Measurements from ENCODE around the gene RPRD1B. TPM values are rescaled to one million over a fixed set of nuclear protein-coding genes. Genes with fewer than 3 reads are reported as not detected.
"Not testable (repeated sequence)": the region's sequence is repeated elsewhere in the genome, so short reads cannot be mapped to it uniquely, and the experiment has no call there.

The RPRD1B gene
- total and polyA plus RNA-seq, 7 donors, result 10.2 to 31.9 (median 27.2) TPM

DNA sequence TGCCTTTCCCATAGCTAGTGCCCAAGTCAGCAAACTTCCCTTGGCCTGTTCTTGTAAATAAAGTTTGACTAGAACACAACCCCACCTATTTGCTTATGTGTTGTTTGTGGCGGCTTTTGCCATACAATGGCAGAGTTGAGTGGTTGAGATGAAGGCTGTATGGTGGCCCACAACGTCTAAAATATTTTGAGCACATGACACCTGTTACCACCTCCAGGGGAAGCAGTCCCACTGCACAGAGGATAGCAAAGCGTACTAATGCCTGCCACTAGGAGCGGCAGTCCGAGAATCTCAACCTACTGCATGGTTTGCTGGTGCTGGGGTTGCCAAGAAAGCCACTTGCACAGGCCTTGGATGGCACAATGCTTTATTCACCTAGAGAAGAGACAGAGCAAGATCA lies 72.9 kb downstream of the RPRD1B start:
- H3K4me1 ChIP-seq, result peaks cover 0 to 45% (median 38%) of the 10 kb centered on the region in 4 donors
- WGBS, 2 donors, result 87 to 91% methylated on average over 5 of the region's 5 CpGs
- TF ChIP-seq, protein P1, sequence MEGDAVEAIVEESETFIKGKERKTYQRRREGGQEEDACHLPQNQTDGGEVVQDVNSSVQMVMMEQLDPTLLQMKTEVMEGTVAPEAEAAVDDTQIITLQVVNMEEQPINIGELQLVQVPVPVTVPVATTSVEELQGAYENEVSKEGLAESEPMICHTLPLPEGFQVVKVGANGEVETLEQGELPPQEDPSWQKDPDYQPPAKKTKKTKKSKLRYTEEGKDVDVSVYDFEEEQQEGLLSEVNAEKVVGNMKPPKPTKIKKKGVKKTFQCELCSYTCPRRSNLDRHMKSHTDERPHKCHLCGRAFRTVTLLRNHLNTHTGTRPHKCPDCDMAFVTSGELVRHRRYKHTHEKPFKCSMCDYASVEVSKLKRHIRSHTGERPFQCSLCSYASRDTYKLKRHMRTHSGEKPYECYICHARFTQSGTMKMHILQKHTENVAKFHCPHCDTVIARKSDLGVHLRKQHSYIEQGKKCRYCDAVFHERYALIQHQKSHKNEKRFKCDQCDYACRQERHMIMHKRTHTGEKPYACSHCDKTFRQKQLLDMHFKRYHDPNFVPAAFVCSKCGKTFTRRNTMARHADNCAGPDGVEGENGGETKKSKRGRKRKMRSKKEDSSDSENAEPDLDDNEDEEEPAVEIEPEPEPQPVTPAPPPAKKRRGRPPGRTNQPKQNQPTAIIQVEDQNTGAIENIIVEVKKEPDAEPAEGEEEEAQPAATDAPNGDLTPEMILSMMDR (IDR thresholded peaks at IDR 0.05), result no peak
- no peak for TF ChIP-seq POLR2A (IDR thresholded peaks at IDR 0.05)
- no peak for TF ChIP-seq POLR2AphosphoS5 (IDR thresholded peaks at IDR 0.05)
- no peak for TF ChIP-seq EP300 (IDR thresholded peaks at IDR 0.05)
- no peak for DNase-seq
- intact Hi-C loops (cut with DNase I), result no loop called here
- H3K36me3 ChIP-seq, result no peaks in the 10 kb centered on the region
- no peaks in the 10 kb centered on the region for H3K27me3 ChIP-seq
- H3K9me3 ChIP-seq, result no peaks in the 10 kb centered on the region
- H3K4me3 ChIP-seq, result no peak overlapping the region
- H3K27ac ChIP-seq, result peak overlapping the region in 1 of 4 donors; percentile 36

DNA sequence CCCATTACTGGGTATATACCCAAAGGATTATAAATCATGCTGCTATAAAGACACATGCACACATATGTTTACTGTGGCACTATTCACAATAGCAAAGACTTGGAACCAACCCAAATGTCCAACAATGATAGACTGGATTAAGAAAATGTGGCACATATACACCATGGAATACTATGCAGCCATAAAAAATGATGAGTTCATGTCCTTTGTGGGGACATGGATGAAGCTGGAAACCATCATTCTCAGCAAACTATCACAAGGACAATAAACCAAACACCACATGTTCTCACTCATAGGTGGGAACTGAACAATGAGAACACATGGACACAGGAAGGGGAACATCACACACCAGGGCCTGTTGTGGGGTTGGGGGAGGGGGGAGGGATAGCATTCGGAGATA lies 73.8 kb downstream of the RPRD1B start:
- H3K36me3 ChIP-seq; H3K27me3 ChIP-seq; H3K9me3 ChIP-seq; DNase-seq; intact Hi-C loops (cut with DNase I); H3K4me3 ChIP-seq: not testable (repeated sequence)
- peak overlapping the region in 3 of 4 donors; percentile 79 to 88 (median 84) for H3K27ac ChIP-seq
- 92 to 96% methylated on average over 1 of the region's 1 CpG for WGBS, 2 donors
- peaks cover 0 to 54% (median 41%) of the 10 kb centered on the region in 4 donors for H3K4me1 ChIP-seq

DNA sequence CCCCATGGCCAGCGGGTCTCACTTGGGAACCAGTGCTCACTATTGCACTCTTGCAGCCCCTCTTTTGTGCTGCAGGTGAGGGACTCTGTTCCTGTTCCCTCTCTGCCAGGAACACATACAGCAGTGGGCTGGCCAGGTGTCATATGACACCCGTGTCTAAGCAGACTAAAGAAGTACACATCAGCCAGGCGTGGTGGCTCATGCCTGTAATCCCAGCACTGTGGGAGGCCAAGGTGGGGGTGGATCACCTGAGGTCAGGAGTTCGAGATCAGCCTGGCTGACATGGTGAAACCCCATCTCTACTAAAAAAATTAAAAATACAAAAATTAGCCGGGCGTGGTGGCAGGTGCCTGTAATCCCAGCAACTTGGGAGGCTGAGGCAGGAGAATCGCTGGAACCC lies 74.4 kb downstream of the RPRD1B start:
- DNase-seq; H3K9me3 ChIP-seq; H3K4me3 ChIP-seq; H3K36me3 ChIP-seq; H3K27me3 ChIP-seq; intact Hi-C loops (cut with DNase I): not testable (repeated sequence)
- Histone ChIP-seq H3K4me1 (peaks cover 0 to 60% (median 41%) of the 10 kb centered on the region in 4 donors), H3K27ac (peak overlapping the region; percentile 78 to 88 (median 82))
- WGBS, 2 donors, result 77 to 85% methylated on average over 7 of the region's 7 CpGs

DNA sequence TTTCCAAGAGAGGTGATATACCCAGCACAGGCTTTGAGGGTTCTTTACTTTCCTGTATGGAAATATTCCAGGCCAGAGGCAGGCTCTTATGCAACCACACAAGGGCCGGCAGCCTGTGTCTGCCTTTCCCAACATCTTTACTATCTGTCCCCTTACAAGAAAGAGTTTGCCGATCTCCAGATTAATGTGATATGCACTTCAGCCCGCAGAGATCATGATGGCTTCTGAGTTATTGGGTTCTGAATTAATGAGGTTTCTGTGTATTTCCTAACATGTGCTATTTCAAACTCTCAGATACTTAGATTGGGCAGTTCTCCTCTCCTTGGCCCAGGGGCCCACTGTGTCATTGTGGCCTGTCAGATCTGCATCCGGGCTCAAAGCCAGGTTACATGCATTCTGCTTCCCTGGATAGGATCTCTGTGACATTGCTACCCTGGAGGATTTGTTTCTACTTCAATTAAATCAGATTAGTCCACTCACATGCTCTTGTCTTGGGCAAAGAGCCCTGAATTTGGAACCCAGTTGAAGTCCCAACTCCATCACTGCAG lies 75.0 kb downstream of the RPRD1B start:
- intact Hi-C loops (cut with DNase I), result no loop called here
- Histone ChIP-seq H3K4me3 (no peak overlapping the region), H3K27ac (peak overlapping the region; percentile 78 to 88 (median 82)), H3K36me3 (no peaks in the 10 kb centered on the region), H3K27me3 (no peaks in the 10 kb centered on the region), H3K4me1 (peaks cover 0 to 65% (median 44%) of the 10 kb centered on the region in 4 donors), H3K9me3 (no peaks in the 10 kb centered on the region)
- peak; percentile 93 for DNase-seq
- TF ChIP-seq, protein P1 (IDR thresholded peaks at IDR 0.05), result no peak
- TF ChIP-seq POLR2A (IDR thresholded peaks at IDR 0.05), result no peak
- peak in 3 of 4 donors; percentile 23 to 70 (median 40) for TF ChIP-seq EP300 (IDR thresholded peaks at IDR 0.05)
- TF ChIP-seq POLR2AphosphoS5 (IDR thresholded peaks at IDR 0.05), result peak; percentile 59 to 76 (median 68)
- 84 to 89% methylated on average over 4 of the region's 4 CpGs for WGBS, 2 donors

DNA sequence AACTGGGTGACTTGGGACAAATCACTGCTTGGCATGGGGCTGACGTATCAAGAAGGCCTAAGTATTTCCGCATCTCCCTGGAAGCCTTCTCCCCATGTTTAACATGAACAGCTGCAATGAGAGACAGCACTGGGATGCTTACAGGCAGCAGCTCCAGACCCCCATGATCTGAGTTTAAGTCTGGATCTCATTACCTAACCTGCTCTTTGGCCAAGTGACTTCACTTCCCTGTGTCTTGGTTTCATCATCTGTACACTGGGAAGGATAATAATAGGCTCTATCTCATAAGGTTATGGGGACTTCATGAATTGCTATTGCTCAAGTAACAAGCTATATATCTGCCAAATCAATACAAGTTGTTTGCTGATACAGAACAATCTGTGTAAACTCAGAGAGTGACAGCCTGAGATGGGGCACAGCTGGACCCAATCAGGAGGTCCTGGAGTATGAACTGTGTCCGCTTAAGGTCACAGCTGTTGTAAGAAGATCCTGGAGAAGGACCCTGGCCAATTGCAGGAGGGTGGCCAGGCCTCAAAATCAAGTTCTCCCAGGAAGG lies 75.5 kb downstream of the RPRD1B start:
- Histone ChIP-seq H3K4me3 (no peak overlapping the region), H3K9me3 (no peaks in the 10 kb centered on the region), H3K27me3 (no peaks in the 10 kb centered on the region), H3K4me1 (peaks cover 0 to 71% (median 48%) of the 10 kb centered on the region in 4 donors), H3K36me3 (no peaks in the 10 kb centered on the region), H3K27ac (peak overlapping the region; percentile 78 to 88 (median 82))
- TF ChIP-seq, protein P1 (IDR thresholded peaks at IDR 0.05), result no peak
- TF ChIP-seq POLR2A (IDR thresholded peaks at IDR 0.05), result no peak
- peak; percentile 30 to 92 (median 82) for TF ChIP-seq EP300 (IDR thresholded peaks at IDR 0.05)
- TF ChIP-seq POLR2AphosphoS5 (IDR thresholded peaks at IDR 0.05), result peak; percentile 92 to 97 (median 96)
- peak; percentile 94 for DNase-seq
- intact Hi-C loops (cut with DNase I), result no loop called here
- WGBS, 2 donors, result 84% methylated on average over 3 of the region's 3 CpGs

Data from sigmoid colon (tissue), 7 donors.